SU-DHL-6 (cell line): Measurements from ENCODE around the gene ALDH3A1.

Experiments used
- H2AFZ ChIP-seq: fragments of 200-600 bp; sonication (generic); 2 replicates; pipeline ENCODE4 v1.6.1; 2014; ENCODE audit warnings: low read depth, mild to moderate bottlenecking, moderate library complexity, mixed read lengths, antibody characterized with exemption, low read length; ENCODE audit not compliant: severe bottlenecking
- H3F3A ChIP-seq: fragments of 200-600 bp; shearing (Covaris generic); 2 replicates; pipeline ENCODE4 v1.6.0; 2016; ENCODE audit warnings: antibody characterized with exemption, mild to moderate bottlenecking; ENCODE audit not compliant: insufficient read depth
- H3K27ac ChIP-seq: fragments of 200-600 bp; sonication (generic); 2 replicates; pipeline ENCODE4 v1.5.1; 2016; ENCODE audit warnings: low read depth, mild to moderate bottlenecking, low read length, moderate library complexity, mixed read lengths
- H3K27me3 ChIP-seq: fragments of 200-600 bp; sonication (generic), shearing (Covaris generic); 2 replicates; pipeline ENCODE4 v1.6.0; 2014; ENCODE audit warnings: mild to moderate bottlenecking, low read length
- H3K36me3 ChIP-seq: fragments of 200-600 bp; sonication (generic); 2 replicates; pipeline ENCODE4 v1.6.1; 2014; ENCODE audit warnings: mild to moderate bottlenecking, low read length, mixed read lengths
- H3K4me2 ChIP-seq: fragments of 300-600, 200-600 bp; shearing (Covaris generic), sonication (generic); 2 replicates; pipeline ENCODE4 v1.6.0; 2014; ENCODE audit warnings: low read length, low read depth, mild to moderate bottlenecking; ENCODE audit not compliant: poor library complexity, severe bottlenecking
- H3K4me3 ChIP-seq: fragments of 200-600 bp; sonication (generic); 2 replicates; pipeline ENCODE4 v1.5.1; 2014; ENCODE audit warnings: antibody characterized with exemption, low read length, mild to moderate bottlenecking, mixed read lengths; ENCODE audit not compliant: insufficient read depth, poor library complexity, severe bottlenecking
- H3K79me2 ChIP-seq: fragments of 200-600 bp; sonication (generic); 2 replicates; pipeline ENCODE4 v1.6.1; 2014; ENCODE audit warnings: mild to moderate bottlenecking, low read length, moderate library complexity; ENCODE audit not compliant: insufficient read depth
- H3K9ac ChIP-seq: fragments of 200-600 bp; sonication (generic); 2 replicates; pipeline ENCODE4 v1.7.0; 2014; ENCODE audit warnings: mild to moderate bottlenecking, low read length
- H3K9me2 ChIP-seq: fragments of 200-600 bp; sonication (generic); replicated peaks from 2 replicates; pipeline ENCODE4 v1.6.1; 2014; ENCODE audit warnings: low read length; ENCODE audit not compliant: insufficient read depth
- H3K9me3 ChIP-seq: fragments of 200-600 bp; sonication (generic); 2 replicates; pipeline ENCODE4 v1.6.1; 2014; ENCODE audit warnings: low read length, mixed read lengths; ENCODE audit not compliant: insufficient read depth
- H4K20me1 ChIP-seq: fragments of 200-600 bp; sonication (generic); 2 replicates; pipeline ENCODE4 v1.6.1; 2014; ENCODE audit warnings: low read depth, mild to moderate bottlenecking, antibody characterized with exemption, low read length, moderate library complexity, mixed read lengths
- CTCF ChIP-seq: fragments of 200-600 bp; sonication (generic); IDR thresholded peaks from one replicate; pipeline ENCODE4 v1.5.1; 2017; ENCODE audit warnings: antibody characterized with exemption, mild to moderate bottlenecking, low read length, moderate library complexity; ENCODE audit not compliant: insufficient read depth, poor library complexity, severe bottlenecking
- EZH2phosphoT487 ChIP-seq: fragments of 200-600 bp; sonication (generic), shearing (Covaris generic); conservative IDR thresholded peaks from 2 replicates; pipeline ENCODE4 v1.6.1; 2018; ENCODE audit warnings: mild to moderate bottlenecking, antibody characterized with exemption, low read length, moderate library complexity, mixed read lengths

Gene ALDH3A1

GRCh38 chr17:19713901-19714361 is 34.2 kb downstream of the ALDH3A1 start:
- Histone ChIP-seq H3K27me3 (no peaks in the 10 kb centered on the region), H3K4me3 (no peak overlapping the region), H3K36me3 (no peaks in the 10 kb centered on the region), H3K4me2 (no peak overlapping the region), H3K9me2 (no peaks in the 10 kb centered on the region), H2AFZ (no peak overlapping the region), H3K9me3 (no peaks in the 10 kb centered on the region), H3K79me2 (no peaks in the 10 kb centered on the region), H3K9ac (no peak overlapping the region), H3K27ac (no peak overlapping the region), H3F3A (no peaks in the 10 kb centered on the region), H4K20me1 (no peaks in the 10 kb centered on the region)
- TF ChIP-seq EZH2phosphoT487 (no peak), CTCF (no peak)

- H3K36me3 ChIP-seq = no peaks in the 10 kb centered on the region
- H3K27ac ChIP-seq = no peak overlapping the region
- H3K27me3 ChIP-seq = no peaks in the 10 kb centered on the region
- TF ChIP-seq EZH2phosphoT487 (no peak), CTCF (no peak)
- no peak overlapping the region for H3K4me2 ChIP-seq
- no peaks in the 10 kb centered on the region for H3K79me2 ChIP-seq
- no peaks in the 10 kb centered on the region for H4K20me1 ChIP-seq
- H3K9me2 ChIP-seq = no peaks in the 10 kb centered on the region
- no peak overlapping the region for H2AFZ ChIP-seq
- H3F3A ChIP-seq = no peaks in the 10 kb centered on the region
- H3K4me3 ChIP-seq = no peak overlapping the region
- H3K9me3 ChIP-seq = no peaks in the 10 kb centered on the region
- H3K9ac ChIP-seq = no peak overlapping the region
These were observed 34.6 kb downstream of the ALDH3A1 start for GRCh38 chr17:19713462-19713861.

- TF ChIP-seq EZH2phosphoT487 (no peak), CTCF (no peak)
- Histone ChIP-seq H4K20me1 (no peaks in the 10 kb centered on the region), H3K9ac (no peak overlapping the region), H3K4me3 (no peak overlapping the region), H2AFZ (no peak overlapping the region), H3K27me3 (no peaks in the 10 kb centered on the region), H3F3A (no peaks in the 10 kb centered on the region), H3K36me3 (no peaks in the 10 kb centered on the region), H3K4me2 (no peak overlapping the region), H3K9me3 (no peaks in the 10 kb centered on the region), H3K79me2 (no peaks in the 10 kb centered on the region), H3K27ac (no peak overlapping the region), H3K9me2 (no peaks in the 10 kb centered on the region)
These were observed 35.6 kb downstream of the ALDH3A1 start for GRCh38 chr17:19712436-19713004.
